Osteoblast (primary cell): Measurements from ENCODE around the gene FREM1. TPM values are rescaled to one million over a fixed set of nuclear protein-coding genes. Genes with fewer than 3 reads are reported as not detected.

Experiments used
- DNase-seq: peaks from one replicate; pipeline ENCODE4 v3.0.0; 2011; ENCODE audit warnings: low spot score, mixed read lengths; ENCODE audit not compliant: insufficient read length; ENCODE audit errors: missing footprints
- H2AFZ ChIP-seq: 2 replicates; pipeline ENCODE4 v1.6.0; 2011; ENCODE audit warnings: mild to moderate bottlenecking, low read length
- H3K27ac ChIP-seq: 2 replicates; pipeline ENCODE4 v1.5.1; 2011; ENCODE audit warnings: mild to moderate bottlenecking, low read depth, low read length, moderate library complexity
- H3K27me3 ChIP-seq: 2 replicates; pipeline ENCODE4 v1.6.0; 2012; ENCODE audit warnings: mild to moderate bottlenecking, control low read depth, inconsistent platforms, low read length, moderate library complexity; ENCODE audit not compliant: insufficient read depth
- H3K36me3 ChIP-seq: 2 replicates; pipeline ENCODE4 v1.5.1; 2011; ENCODE audit warnings: mild to moderate bottlenecking, low read length, control low read depth, moderate library complexity; ENCODE audit not compliant: insufficient read depth
- H3K4me1 ChIP-seq: 2 replicates; pipeline ENCODE4 v1.5.1; 2011; ENCODE audit warnings: mild to moderate bottlenecking, low read length, control low read depth, moderate library complexity; ENCODE audit not compliant: insufficient read depth
- H3K4me2 ChIP-seq: 2 replicates; pipeline ENCODE4 v1.6.0; 2011; ENCODE audit warnings: mild to moderate bottlenecking, low read length; ENCODE audit not compliant: insufficient read depth
- H3K4me3 ChIP-seq: fragments of 200-600 bp; sonication (generic); 3 replicates; pipeline ENCODE4 v1.5.1; 2012; ENCODE audit warnings: mild to moderate bottlenecking, low read length, inconsistent platforms; ENCODE audit not compliant: insufficient read depth
- H3K79me2 ChIP-seq: 2 replicates; pipeline ENCODE4 v1.6.0; 2012; ENCODE audit warnings: mild to moderate bottlenecking, low read length, control low read depth, inconsistent platforms; ENCODE audit not compliant: insufficient read depth
- H3K9me3 ChIP-seq: 2 replicates; pipeline ENCODE4 v1.5.1; 2011; ENCODE audit warnings: low read depth, low read length, control low read depth
- H4K20me1 ChIP-seq: 2 replicates; pipeline ENCODE4 v1.6.0; 2012; ENCODE audit warnings: mild to moderate bottlenecking, low read length, control low read depth; ENCODE audit not compliant: insufficient read depth
- total RNA-seq: library from RNA; depleted of rRNA; stranded (reverse); fragments of >200 nt; gene quantifications from 2 replicates; pipeline ENCODE4 v1.2.3, GENCODE V29; 2012
- TF ChIP-seq, protein P1 (sequence below): IDR thresholded peaks from 2 replicates; pipeline ENCODE4 v1.5.1; 2011; ENCODE audit warnings: mild to moderate bottlenecking, low read depth, low read length, moderate library complexity; ENCODE audit errors: extremely low read depth

Gene FREM1
- total RNA-seq, 1 donor, result 0.72 TPM

DNA sequence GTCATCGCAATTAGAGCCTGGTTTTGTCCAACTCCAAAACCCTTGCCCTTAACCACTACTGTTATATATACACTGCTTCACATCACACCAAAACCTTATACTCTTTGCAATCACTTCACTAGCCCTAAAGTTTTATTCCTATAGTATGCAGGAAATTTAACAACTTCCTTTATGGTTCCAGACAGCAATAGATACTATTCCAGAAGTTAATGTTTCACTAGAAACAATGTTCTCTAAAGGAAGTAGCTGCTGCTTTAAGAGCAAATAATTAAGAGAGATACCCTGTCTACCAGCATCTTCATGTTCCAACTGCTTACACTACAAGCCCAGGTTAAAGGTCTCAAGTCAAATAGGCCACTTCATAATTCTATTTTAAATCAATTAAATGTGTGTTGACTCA, 22.0 kb downstream of the FREM1 start:
- Histone ChIP-seq H3K27ac (no peak overlapping the region), H3K36me3 (no peaks in the 10 kb centered on the region), H4K20me1 (no peaks in the 10 kb centered on the region), H3K4me1 (no peaks in the 10 kb centered on the region), H3K4me2 (no peak overlapping the region), H3K27me3 (no peaks in the 10 kb centered on the region), H3K9me3 (no peaks in the 10 kb centered on the region), H2AFZ (no peak overlapping the region), H3K4me3 (no peak overlapping the region), H3K79me2 (no peaks in the 10 kb centered on the region)
- no peak for DNase-seq
- TF ChIP-seq, protein P1, sequence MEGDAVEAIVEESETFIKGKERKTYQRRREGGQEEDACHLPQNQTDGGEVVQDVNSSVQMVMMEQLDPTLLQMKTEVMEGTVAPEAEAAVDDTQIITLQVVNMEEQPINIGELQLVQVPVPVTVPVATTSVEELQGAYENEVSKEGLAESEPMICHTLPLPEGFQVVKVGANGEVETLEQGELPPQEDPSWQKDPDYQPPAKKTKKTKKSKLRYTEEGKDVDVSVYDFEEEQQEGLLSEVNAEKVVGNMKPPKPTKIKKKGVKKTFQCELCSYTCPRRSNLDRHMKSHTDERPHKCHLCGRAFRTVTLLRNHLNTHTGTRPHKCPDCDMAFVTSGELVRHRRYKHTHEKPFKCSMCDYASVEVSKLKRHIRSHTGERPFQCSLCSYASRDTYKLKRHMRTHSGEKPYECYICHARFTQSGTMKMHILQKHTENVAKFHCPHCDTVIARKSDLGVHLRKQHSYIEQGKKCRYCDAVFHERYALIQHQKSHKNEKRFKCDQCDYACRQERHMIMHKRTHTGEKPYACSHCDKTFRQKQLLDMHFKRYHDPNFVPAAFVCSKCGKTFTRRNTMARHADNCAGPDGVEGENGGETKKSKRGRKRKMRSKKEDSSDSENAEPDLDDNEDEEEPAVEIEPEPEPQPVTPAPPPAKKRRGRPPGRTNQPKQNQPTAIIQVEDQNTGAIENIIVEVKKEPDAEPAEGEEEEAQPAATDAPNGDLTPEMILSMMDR, result no peak

DNA sequence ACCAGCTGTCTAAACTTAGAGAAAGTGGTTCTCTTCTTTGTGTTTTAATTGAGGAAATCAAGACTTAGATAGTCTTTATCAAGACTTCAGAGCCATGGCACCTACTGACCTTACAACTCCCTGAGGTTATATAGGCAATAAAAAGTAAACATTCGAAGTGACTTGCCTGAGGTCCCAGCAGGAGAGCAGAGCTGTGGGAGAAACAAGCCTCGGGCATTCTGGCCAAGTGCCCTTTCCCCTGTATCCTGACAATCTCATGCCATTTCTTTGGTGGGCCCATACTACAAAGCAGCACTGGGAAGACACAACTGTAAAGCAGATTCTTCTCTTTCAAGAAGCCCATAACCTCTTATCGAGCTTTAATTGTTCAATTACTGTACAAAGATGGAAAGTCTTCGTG, 23.1 kb downstream of the FREM1 start:
- H3K4me2 ChIP-seq, result no peak overlapping the region
- no peaks in the 10 kb centered on the region for H3K79me2 ChIP-seq
- no peak overlapping the region for H3K4me3 ChIP-seq
- H3K9me3 ChIP-seq, result no peaks in the 10 kb centered on the region
- TF ChIP-seq, protein P1, result no peak
- H3K27me3 ChIP-seq, result no peaks in the 10 kb centered on the region
- no peak for DNase-seq
- no peaks in the 10 kb centered on the region for H3K36me3 ChIP-seq
- H2AFZ ChIP-seq, result no peak overlapping the region
- H3K27ac ChIP-seq, result no peak overlapping the region
- H4K20me1 ChIP-seq, result no peaks in the 10 kb centered on the region
- no peaks in the 10 kb centered on the region for H3K4me1 ChIP-seq

DNA sequence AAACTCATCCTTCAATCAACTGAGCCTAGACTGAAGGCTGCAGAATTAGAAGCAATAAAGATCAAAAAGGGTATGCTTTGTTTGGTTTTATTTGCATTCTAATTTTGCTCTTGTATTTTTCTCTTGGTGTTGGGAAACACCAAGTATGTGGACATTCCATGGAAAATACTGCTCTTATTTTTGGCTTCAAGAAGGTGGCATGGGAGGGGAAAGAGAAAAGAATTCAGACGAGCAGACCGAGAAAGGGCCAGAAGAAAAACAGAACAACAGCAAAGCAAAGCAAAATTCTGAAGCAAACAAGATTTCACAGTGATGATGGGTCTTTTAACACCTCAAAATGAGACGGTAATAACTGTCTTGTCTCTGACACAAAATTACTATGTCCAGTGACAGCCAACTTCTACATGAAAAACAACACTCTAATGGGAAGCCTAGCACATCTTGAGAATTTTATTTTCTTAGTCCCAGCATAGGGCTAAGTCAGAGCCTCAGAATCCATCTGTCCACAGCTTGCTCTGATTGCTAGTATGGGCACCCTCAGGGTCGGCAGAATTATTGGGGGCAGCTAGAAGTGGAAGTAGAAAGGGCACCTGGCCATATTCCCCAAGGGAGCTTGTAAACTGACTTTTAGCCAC, 26.8 kb downstream of the FREM1 start:
- no peak overlapping the region for H3K27ac ChIP-seq
- H4K20me1 ChIP-seq, result no peaks in the 10 kb centered on the region
- DNase-seq, result no peak
- H2AFZ ChIP-seq, result no peak overlapping the region
- no peak overlapping the region for H3K4me3 ChIP-seq
- H3K36me3 ChIP-seq, result no peaks in the 10 kb centered on the region
- H3K79me2 ChIP-seq, result no peaks in the 10 kb centered on the region
- TF ChIP-seq, protein P1, result no peak
- no peaks in the 10 kb centered on the region for H3K9me3 ChIP-seq
- H3K4me1 ChIP-seq, result no peaks in the 10 kb centered on the region
- H3K4me2 ChIP-seq, result no peak overlapping the region
- H3K27me3 ChIP-seq, result no peaks in the 10 kb centered on the region

DNA sequence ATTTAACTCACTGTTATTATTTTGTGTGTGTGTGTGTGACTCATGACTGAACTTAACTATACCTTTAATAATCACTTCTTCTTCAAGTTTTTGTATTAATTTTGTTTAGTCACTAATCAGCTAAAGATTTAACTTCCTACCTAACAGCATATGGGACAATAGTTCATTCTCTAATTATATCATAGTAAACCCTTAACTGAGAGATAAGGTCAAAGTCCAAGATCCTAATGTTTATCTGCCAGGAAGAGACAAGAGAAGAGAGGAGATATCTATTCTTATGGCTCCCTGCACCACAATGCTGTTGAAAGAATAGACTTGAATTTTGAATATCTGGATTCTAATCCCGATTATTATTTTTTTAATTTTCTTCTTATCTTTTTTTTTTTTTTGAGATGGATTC, 28.1 kb downstream of the FREM1 start:
- no peaks in the 10 kb centered on the region for H3K36me3 ChIP-seq
- no peak for DNase-seq
- no peaks in the 10 kb centered on the region for H3K4me1 ChIP-seq

More for the DNA sequence above, 28.1 kb downstream of the FREM1 start:
- Histone ChIP-seq H4K20me1 (no peaks in the 10 kb centered on the region), H3K27me3 (no peaks in the 10 kb centered on the region), H3K79me2 (no peaks in the 10 kb centered on the region), H3K9me3 (no peaks in the 10 kb centered on the region), H3K4me2 (no peak overlapping the region), H3K4me3 (no peak overlapping the region), H2AFZ (no peak overlapping the region), H3K27ac (no peak overlapping the region)
- TF ChIP-seq, protein P1, result no peak
